HCT116 (cell line): ENCODE data around the gene PADI2. TPM values are rescaled to one million over a fixed set of nuclear protein-coding genes. Genes with fewer than 3 reads are reported as not detected.

Source experiments
- ATAC-seq: fragments of 200-7000 bp; cut with Tn5 transposase; 2 replicates; pipeline ENCODE4 v1.9.1; 2020; ENCODE audit warnings: mild to moderate bottlenecking, moderate library complexity
- BruUV-seq: library from RNA; stranded (reverse); fragments of 400-500 nt; replicated peaks from 2 replicates; lab custom pipeline; 2021; lab: Mats Ljungman, UMichigan
- CTCF ChIA-PET: fragments of 300-600 bp; sonication (Branson Sonifier 250); formaldehyde crosslinking; loops from one replicate; lab custom pipeline; 2021; ENCODE audit warnings: antibody characterized with exemption; lab: Charles Lee
- POLR2A ChIA-PET: fragments of 300-600, 350-600 bp; sonication (Branson Sonifier 250); formaldehyde crosslinking; loops from one replicate; lab custom pipeline; 2021; ENCODE audit warnings: antibody characterized with exemption; lab: Charles Lee
- RAD21 ChIA-PET, 2 experiments: fragments of 300-600 bp; sonication (Branson Sonifier 250); formaldehyde crosslinking; loops; one replicate each; lab custom pipeline; 2023; ENCODE audit warnings: low total read pairs in 2 of 2; ENCODE audit not compliant: uncharacterized antibody in 2 of 2, unreplicated experiment in 2 of 2, low non-redundant PET in 1 of 2; lab: Charles Lee
- DNase-seq: peaks from one replicate; pipeline ENCODE4 v3.0.0-alpha.2; 2010; ENCODE audit warnings: low read depth, low spot score
- H2AFZ ChIP-seq: fragments of 200-600 bp; shearing (Covaris generic), sonication (generic); 2 replicates; pipeline ENCODE4 v1.6.1; 2017; ENCODE audit warnings: low read depth, mixed run types, mixed read lengths, antibody characterized with exemption, low read length; ENCODE audit not compliant: poor library complexity, severe bottlenecking
- H3K27ac ChIP-seq: 2 replicates; pipeline ENCODE4 v1.5.1; 2012; ENCODE audit warnings: low read depth, low read length
- H3K27me3 ChIP-seq: fragments of 200-600 bp; sonication (generic); 2 replicates; pipeline ENCODE4 v1.6.1; 2016; ENCODE audit warnings: mixed run types, low read length, mixed read lengths; ENCODE audit not compliant: insufficient read depth
- H3K36me3 ChIP-seq, 2 experiments: fragments of 200-500 bp in 1 of 2; fragments of 200-600 bp in 1 of 2; sonication (Bioruptor generic) in 1 of 2; sonication (generic) in 1 of 2; 2 replicates each; pipeline versions ENCODE4 v1.5.1 to v1.6.1; 2014 to 2016; ENCODE audit warnings: low read length in 2 of 2, inconsistent platforms in 1 of 2, mixed read lengths in 1 of 2, mixed run types in 1 of 2; ENCODE audit not compliant: insufficient read depth in 2 of 2, control insufficient read depth in 1 of 2
- H3K4me1 ChIP-seq, 2 experiments: fragments of 200-600 bp in 1 of 2; sonication (generic) in 1 of 2; 2 replicates each; pipeline versions ENCODE4 v1.5.1 to v1.6.1; 2012 to 2017; ENCODE audit warnings: low read length in 2 of 2, inconsistent platforms in 1 of 2, mild to moderate bottlenecking in 1 of 2, mixed read lengths in 1 of 2, mixed run types in 1 of 2, moderate library complexity in 1 of 2; ENCODE audit not compliant: insufficient read depth in 2 of 2, control insufficient read depth in 1 of 2
- H3K4me2 ChIP-seq: fragments of 200-600 bp; sonication (generic); 2 replicates; pipeline ENCODE4 v1.6.1; 2017; ENCODE audit warnings: mixed run types, low read length, mixed read lengths
- H3K4me3 ChIP-seq, 2 experiments: fragments of 200-600 bp in 1 of 2; sonication (generic) in 1 of 2; replicated peaks in 1 of 2; 2 replicates each; pipeline ENCODE4 v1.5.1; 2011 to 2016; ENCODE audit warnings: low read length in 2 of 2, control low read depth in 1 of 2, low read depth in 1 of 2, mild to moderate bottlenecking in 1 of 2, mixed read lengths in 1 of 2, mixed run types in 1 of 2
- H3K79me2 ChIP-seq: fragments of 200-600 bp; sonication (generic); 2 replicates; pipeline ENCODE4 v1.6.1; 2017; ENCODE audit warnings: mild to moderate bottlenecking, mixed run types, low read length, moderate library complexity, mixed read lengths; ENCODE audit not compliant: insufficient read depth
- H3K9ac ChIP-seq: fragments of 200-600 bp; sonication (generic); 2 replicates; pipeline ENCODE4 v1.6.1; 2016; ENCODE audit warnings: low read length, mixed read lengths
- H3K9me2 ChIP-seq: fragments of 200-600 bp; sonication (generic), shearing (Covaris generic); 2 replicates; pipeline ENCODE4 v1.6.1; 2017; ENCODE audit warnings: mixed run types, mild to moderate bottlenecking, moderate library complexity; ENCODE audit not compliant: insufficient read depth
- H3K9me3 ChIP-seq, 2 experiments: fragments of 200-500 bp in 1 of 2; fragments of 200-600 bp in 1 of 2; sonication (Bioruptor generic) in 1 of 2; sonication (generic) in 1 of 2; 2 replicates each; pipeline ENCODE4 v1.6.1; 2014 to 2017; ENCODE audit warnings: low read length in 2 of 2, mixed read lengths in 2 of 2, inconsistent platforms in 1 of 2, low read depth in 1 of 2, mild to moderate bottlenecking in 1 of 2, mixed run types in 1 of 2, moderate library complexity in 1 of 2; ENCODE audit not compliant: control insufficient read depth in 1 of 2, insufficient read depth in 1 of 2
- H4K20me1 ChIP-seq: fragments of 200-600 bp; sonication (generic), shearing (Covaris generic); 2 replicates; pipeline ENCODE4 v1.6.1; 2017; ENCODE audit warnings: mixed run types, mild to moderate bottlenecking, moderate library complexity; ENCODE audit not compliant: insufficient read depth
- CBX3 ChIP-seq: IDR thresholded peaks from 2 replicates; pipeline ENCODE4 v1.6.1; 2012; ENCODE audit warnings: low read depth
- CEBPB ChIP-seq: IDR thresholded peaks from 2 replicates; pipeline ENCODE4 v1.6.1; 2012; ENCODE audit warnings: low read depth
- ELF1 ChIP-seq: IDR thresholded peaks from 2 replicates; pipeline ENCODE4 v1.6.1; 2012; ENCODE audit warnings: low read depth, borderline replicate concordance
- EZH2 ChIP-seq: fragments of 200-600 bp; sonication (generic); IDR thresholded peaks from 2 replicates; pipeline ENCODE4 v1.6.1; 2017; ENCODE audit warnings: antibody characterized with exemption, mixed run types
- EZH2phosphoT487 ChIP-seq: fragments of 200-600 bp; IDR thresholded peaks from 2 replicates; pipeline ENCODE4 v1.6.1; 2018; ENCODE audit warnings: antibody characterized with exemption, borderline replicate concordance
- FOSL1 ChIP-seq: IDR thresholded peaks from 2 replicates; pipeline ENCODE4 v1.6.1; 2012; ENCODE audit warnings: low read depth
- POLR2AphosphoS5 ChIP-seq: IDR thresholded peaks from 2 replicates; pipeline ENCODE4 v1.6.1; 2011; ENCODE audit warnings: mild to moderate bottlenecking, low read depth, low read length, moderate library complexity
- RAD21 ChIP-seq: IDR thresholded peaks from 2 replicates; pipeline ENCODE4 v1.6.1; 2012; ENCODE audit warnings: low read depth, mild to moderate bottlenecking
- SIN3A ChIP-seq: IDR thresholded peaks from 2 replicates; pipeline ENCODE4 v1.6.1; 2012; ENCODE audit warnings: low read depth
- SP1 ChIP-seq: IDR thresholded peaks from 2 replicates; pipeline ENCODE4 v1.6.1; 2012; ENCODE audit warnings: low read depth
- TCF7L2 ChIP-seq: IDR thresholded peaks from 2 replicates; pipeline ENCODE4 v1.7.0; 2011; ENCODE audit warnings: borderline replicate concordance, inconsistent platforms; ENCODE audit not compliant: insufficient read depth, insufficient read length; ENCODE audit errors: extremely low read depth
- YY1 ChIP-seq: IDR thresholded peaks from 2 replicates; pipeline ENCODE4 v1.6.1; 2011; ENCODE audit warnings: low read length, low read depth, moderate library complexity, mild to moderate bottlenecking; ENCODE audit not compliant: insufficient replicate concordance; ENCODE audit errors: extremely low read depth
- ZFX ChIP-seq: fragments of 450-650 bp; IDR thresholded peaks from 2 replicates; pipeline ENCODE4 v1.6.1; 2017
- ZNF274 ChIP-seq: fragments of 200-500 bp; sonication (Bioruptor generic); IDR thresholded peaks from 2 replicates; pipeline ENCODE4 v1.6.1; 2014; ENCODE audit warnings: mild to moderate bottlenecking, low read depth, low read length, inconsistent platforms
- intact Hi-C: fragments of 100-400 bp; cut with micrococcal nuclease; formaldehyde crosslinking; loops from 2 replicates; pipeline ENCODE4 v1.10.0; 2022
- total RNA-seq: library from RNA; stranded (reverse); gene quantifications from one replicate; pipeline ENCODE4 v1.2.1, GENCODE V29; 2021; ENCODE audit not compliant: unreplicated experiment
- TF ChIP-seq, protein P1 (sequence below): IDR thresholded peaks from 2 replicates; pipeline ENCODE4 v1.6.1; 2011; ENCODE audit warnings: mild to moderate bottlenecking, low read length, moderate library complexity; ENCODE audit not compliant: insufficient replicate concordance; ENCODE audit errors: extremely low read depth
- TF ChIP-seq, protein P2 (sequence below): IDR thresholded peaks from 2 replicates; pipeline ENCODE4 v1.6.1; 2012; ENCODE audit warnings: low read depth
- TF ChIP-seq, protein P3 (sequence below), 3 experiments: fragments of 200-600 bp in 1 of 3; sonication (generic) in 1 of 3; IDR thresholded peaks in 2 of 3; conservative IDR thresholded peaks in 1 of 3; 2 replicates each; pipeline ENCODE4 v1.5.1; 2012 to 2017; ENCODE audit warnings: low read depth in 2 of 3, low read length in 2 of 3, antibody characterized with exemption in 1 of 3, borderline replicate concordance in 1 of 3, control low read depth in 1 of 3, mild to moderate bottlenecking in 1 of 3, mixed read lengths in 1 of 3, mixed run types in 1 of 3, moderate library complexity in 1 of 3; ENCODE audit not compliant: insufficient read depth in 1 of 3
- TF ChIP-seq, protein P4 (sequence below): IDR thresholded peaks from 2 replicates; pipeline ENCODE4 v1.6.1; 2012
- TF ChIP-seq, protein P5 (sequence below): IDR thresholded peaks from 2 replicates; pipeline ENCODE4 v1.6.1; 2012

PADI2 gene
- total RNA-seq, 1 experiment from 2014 or later: 2.7 TPM

DNA sequence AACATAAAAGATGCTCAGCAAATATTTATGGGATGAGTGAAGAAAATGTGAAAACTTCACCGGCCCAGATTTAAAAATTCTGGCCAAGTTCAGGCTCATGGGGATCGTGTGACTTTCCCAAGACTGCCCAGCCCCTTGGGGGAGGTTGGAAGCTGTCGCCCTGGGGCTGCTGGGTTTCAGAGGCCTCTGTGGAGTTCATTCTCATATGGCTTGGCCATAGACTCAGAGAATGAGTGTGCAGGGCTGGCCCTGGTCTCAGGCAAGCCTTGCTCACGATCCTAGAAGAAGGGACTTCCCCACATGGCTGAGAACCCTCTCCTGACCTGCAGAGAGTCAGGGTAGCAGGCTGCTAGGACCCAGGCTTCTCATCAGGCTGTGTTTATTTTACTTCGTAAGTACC, 24.6 kb downstream of the PADI2 start:
- Histone ChIP-seq H3K4me2 (no peak overlapping the region), H3K9ac (no peak overlapping the region), H3K79me2 (no peaks in the 10 kb centered on the region), H3K9me2 (no peaks in the 10 kb centered on the region), H2AFZ (no peak overlapping the region), H4K20me1 (no peaks in the 10 kb centered on the region), H3K27ac (no peak overlapping the region), H3K9me3 (no peaks in the 10 kb centered on the region), H3K4me3 (no peak overlapping the region), H3K4me1 (peaks cover 0 to 5% of the 10 kb centered on the region in 2 experiments; a peak in 1 of 4 replicates), H3K27me3 (no peaks in the 10 kb centered on the region), H3K36me3 (no peaks in the 10 kb centered on the region)
- RAD21 ChIA-PET: no interaction called here
- DNase-seq (no peak), ATAC-seq (no peak)
- POLR2A ChIA-PET: no interaction called here
- intact Hi-C loops: no loop called here
- CTCF ChIA-PET: no interaction called here
- TF ChIP-seq ELF1 (no peak), TCF7L2 (no peak), POLR2AphosphoS5 (no peak), YY1 (no peak), EZH2 (no peak), SP1 (no peak), FOSL1 (no peak), EZH2phosphoT487 (no peak), CBX3 (no peak), RAD21 (no peak), ZNF274 (no peak), SIN3A (no peak), ZFX (no peak), CEBPB (no peak)
- TF ChIP-seq, protein P1, sequence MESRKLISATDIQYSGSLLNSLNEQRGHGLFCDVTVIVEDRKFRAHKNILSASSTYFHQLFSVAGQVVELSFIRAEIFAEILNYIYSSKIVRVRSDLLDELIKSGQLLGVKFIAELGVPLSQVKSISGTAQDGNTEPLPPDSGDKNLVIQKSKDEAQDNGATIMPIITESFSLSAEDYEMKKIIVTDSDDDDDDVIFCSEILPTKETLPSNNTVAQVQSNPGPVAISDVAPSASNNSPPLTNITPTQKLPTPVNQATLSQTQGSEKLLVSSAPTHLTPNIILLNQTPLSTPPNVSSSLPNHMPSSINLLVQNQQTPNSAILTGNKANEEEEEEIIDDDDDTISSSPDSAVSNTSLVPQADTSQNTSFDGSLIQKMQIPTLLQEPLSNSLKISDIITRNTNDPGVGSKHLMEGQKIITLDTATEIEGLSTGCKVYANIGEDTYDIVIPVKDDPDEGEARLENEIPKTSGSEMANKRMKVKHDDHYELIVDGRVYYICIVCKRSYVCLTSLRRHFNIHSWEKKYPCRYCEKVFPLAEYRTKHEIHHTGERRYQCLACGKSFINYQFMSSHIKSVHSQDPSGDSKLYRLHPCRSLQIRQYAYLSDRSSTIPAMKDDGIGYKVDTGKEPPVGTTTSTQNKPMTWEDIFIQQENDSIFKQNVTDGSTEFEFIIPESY: no peak
- TF ChIP-seq, protein P2, sequence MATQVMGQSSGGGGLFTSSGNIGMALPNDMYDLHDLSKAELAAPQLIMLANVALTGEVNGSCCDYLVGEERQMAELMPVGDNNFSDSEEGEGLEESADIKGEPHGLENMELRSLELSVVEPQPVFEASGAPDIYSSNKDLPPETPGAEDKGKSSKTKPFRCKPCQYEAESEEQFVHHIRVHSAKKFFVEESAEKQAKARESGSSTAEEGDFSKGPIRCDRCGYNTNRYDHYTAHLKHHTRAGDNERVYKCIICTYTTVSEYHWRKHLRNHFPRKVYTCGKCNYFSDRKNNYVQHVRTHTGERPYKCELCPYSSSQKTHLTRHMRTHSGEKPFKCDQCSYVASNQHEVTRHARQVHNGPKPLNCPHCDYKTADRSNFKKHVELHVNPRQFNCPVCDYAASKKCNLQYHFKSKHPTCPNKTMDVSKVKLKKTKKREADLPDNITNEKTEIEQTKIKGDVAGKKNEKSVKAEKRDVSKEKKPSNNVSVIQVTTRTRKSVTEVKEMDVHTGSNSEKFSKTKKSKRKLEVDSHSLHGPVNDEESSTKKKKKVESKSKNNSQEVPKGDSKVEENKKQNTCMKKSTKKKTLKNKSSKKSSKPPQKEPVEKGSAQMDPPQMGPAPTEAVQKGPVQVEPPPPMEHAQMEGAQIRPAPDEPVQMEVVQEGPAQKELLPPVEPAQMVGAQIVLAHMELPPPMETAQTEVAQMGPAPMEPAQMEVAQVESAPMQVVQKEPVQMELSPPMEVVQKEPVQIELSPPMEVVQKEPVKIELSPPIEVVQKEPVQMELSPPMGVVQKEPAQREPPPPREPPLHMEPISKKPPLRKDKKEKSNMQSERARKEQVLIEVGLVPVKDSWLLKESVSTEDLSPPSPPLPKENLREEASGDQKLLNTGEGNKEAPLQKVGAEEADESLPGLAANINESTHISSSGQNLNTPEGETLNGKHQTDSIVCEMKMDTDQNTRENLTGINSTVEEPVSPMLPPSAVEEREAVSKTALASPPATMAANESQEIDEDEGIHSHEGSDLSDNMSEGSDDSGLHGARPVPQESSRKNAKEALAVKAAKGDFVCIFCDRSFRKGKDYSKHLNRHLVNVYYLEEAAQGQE: no peak
- TF ChIP-seq, protein P3, sequence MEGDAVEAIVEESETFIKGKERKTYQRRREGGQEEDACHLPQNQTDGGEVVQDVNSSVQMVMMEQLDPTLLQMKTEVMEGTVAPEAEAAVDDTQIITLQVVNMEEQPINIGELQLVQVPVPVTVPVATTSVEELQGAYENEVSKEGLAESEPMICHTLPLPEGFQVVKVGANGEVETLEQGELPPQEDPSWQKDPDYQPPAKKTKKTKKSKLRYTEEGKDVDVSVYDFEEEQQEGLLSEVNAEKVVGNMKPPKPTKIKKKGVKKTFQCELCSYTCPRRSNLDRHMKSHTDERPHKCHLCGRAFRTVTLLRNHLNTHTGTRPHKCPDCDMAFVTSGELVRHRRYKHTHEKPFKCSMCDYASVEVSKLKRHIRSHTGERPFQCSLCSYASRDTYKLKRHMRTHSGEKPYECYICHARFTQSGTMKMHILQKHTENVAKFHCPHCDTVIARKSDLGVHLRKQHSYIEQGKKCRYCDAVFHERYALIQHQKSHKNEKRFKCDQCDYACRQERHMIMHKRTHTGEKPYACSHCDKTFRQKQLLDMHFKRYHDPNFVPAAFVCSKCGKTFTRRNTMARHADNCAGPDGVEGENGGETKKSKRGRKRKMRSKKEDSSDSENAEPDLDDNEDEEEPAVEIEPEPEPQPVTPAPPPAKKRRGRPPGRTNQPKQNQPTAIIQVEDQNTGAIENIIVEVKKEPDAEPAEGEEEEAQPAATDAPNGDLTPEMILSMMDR (IDR thresholded peaks at IDR 0.05 in 2 of 3, conservative IDR thresholded peaks at IDR 0.05 in 1 of 3; ENCODE audit: borderline replicate concordance in 1 of 3, insufficient read depth in 1 of 3, low read depth in 2 of 3, low read length in 2 of 3): no peak
- TF ChIP-seq, protein P4, sequence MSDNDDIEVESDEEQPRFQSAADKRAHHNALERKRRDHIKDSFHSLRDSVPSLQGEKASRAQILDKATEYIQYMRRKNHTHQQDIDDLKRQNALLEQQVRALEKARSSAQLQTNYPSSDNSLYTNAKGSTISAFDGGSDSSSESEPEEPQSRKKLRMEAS: no peak
- TF ChIP-seq, protein P5, sequence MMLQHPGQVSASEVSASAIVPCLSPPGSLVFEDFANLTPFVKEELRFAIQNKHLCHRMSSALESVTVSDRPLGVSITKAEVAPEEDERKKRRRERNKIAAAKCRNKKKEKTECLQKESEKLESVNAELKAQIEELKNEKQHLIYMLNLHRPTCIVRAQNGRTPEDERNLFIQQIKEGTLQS: no peak
- BruUV-seq: no TSS peak
